GM12874 (cell line): Measurements from ENCODE around the gene PCOLCE2.

Experiments
- CTCF ChIP-seq: IDR thresholded peaks from 2 replicates; pipeline ENCODE4 v1.5.1; 2011; ENCODE audit warnings: low read depth, mild to moderate bottlenecking, control low read depth, low read length, moderate library complexity; ENCODE audit not compliant: insufficient read depth

PCOLCE2 gene

GRCh38 chr3:142876417-142876816 lies 12.5 kb downstream of the PCOLCE2 start:
- no peak for TF ChIP-seq CTCF

GRCh38 chr3:142875583-142876207 lies 13.2 kb downstream of the PCOLCE2 start:
- TF ChIP-seq CTCF: no peak

- no peak for TF ChIP-seq CTCF
Measured at GRCh38 chr3:142875099-142875498, 13.8 kb downstream of the PCOLCE2 start.

- no peak for TF ChIP-seq CTCF
Measured at GRCh38 chr3:142866841-142867631, 21.8 kb downstream of the PCOLCE2 start.

GRCh38 chr3:142863930-142864920 lies 24.7 kb downstream of the PCOLCE2 start:
- TF ChIP-seq CTCF: no peak

- TF ChIP-seq CTCF: no peak
Measured at GRCh38 chr3:142863010-142863817, 25.7 kb downstream of the PCOLCE2 start.

- TF ChIP-seq CTCF: no peak
Measured at GRCh38 chr3:142861926-142862325, 27.0 kb downstream of the PCOLCE2 start.
